HG03575 (cell line): ENCODE results near the gene ZKSCAN3.
A peak's percentile ranks its signal among the peaks of the same experiment; 100 is the strongest.
"Not testable (repeated sequence)": the region's sequence is repeated elsewhere in the genome, so short reads cannot be mapped to it uniquely, and the experiment has no call there.

Source experiments
- ATAC-seq: cut with Tn5 transposase; IDR thresholded peaks from one replicate; pipeline ENCODE4 v1.9.1; 2021; ENCODE audit not compliant: unreplicated experiment, insufficient number of reproducible peaks, low FRiP score; ENCODE audit errors: extremely low read depth

The ZKSCAN3 gene

DNA sequence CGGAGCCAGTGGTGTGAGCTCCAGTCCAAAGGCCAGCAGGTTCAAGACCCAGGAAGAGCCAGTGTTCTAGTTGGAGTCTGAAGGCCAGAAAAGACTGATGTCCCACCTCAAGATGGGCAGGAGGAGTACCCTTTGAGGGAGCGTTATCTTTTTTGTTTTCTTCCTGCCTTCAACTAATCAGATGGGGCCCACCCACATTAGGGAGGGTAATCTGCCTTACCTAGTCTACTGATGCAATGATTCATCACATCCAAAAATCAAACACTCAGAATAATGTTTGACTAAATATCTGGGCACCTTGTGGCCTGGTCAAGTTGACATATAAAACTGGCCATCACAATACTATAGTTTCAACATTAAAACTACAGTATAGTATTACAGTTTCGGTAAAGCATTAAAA, 19.7 kb downstream of the ZKSCAN3 start:
- no peak for ATAC-seq

DNA sequence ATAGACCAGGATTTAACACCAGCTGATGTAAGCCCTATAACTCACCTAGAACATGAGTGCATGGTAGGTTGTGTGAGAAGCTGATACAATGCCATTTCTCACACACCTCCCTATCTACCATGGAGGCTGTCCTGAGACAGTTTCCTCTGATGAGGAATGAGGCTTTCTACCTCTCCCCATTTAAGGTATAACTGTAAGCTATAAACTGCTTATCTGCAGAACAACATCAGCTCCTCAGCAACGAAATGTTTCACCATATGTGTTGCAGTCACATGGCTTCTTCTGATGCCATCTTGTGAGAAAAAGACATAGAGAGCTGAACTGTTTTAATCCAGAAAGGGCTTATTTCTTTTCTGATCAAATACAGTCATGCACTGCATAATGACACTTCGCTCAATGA, 20.7 kb downstream of the ZKSCAN3 start:
- no peak for ATAC-seq

DNA sequence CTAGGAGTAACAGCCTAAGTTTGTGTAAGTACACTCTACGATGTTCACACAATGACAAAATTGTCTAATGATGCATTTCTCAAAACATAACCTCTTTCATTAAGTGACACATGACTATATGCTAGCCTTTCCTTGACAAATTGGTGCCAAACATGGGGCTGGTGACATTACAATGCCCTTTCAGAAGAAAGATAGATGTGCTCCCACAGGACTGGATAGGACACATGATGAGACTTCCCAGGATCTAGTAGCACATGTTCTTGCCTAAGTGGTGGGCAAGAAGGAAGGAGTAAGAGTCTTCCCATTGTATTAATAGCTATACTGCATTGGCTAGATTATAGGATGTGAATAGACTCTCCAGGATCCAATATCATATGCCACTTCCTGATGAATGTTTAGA, 21.5 kb downstream of the ZKSCAN3 start:
- ATAC-seq: no peak

DNA sequence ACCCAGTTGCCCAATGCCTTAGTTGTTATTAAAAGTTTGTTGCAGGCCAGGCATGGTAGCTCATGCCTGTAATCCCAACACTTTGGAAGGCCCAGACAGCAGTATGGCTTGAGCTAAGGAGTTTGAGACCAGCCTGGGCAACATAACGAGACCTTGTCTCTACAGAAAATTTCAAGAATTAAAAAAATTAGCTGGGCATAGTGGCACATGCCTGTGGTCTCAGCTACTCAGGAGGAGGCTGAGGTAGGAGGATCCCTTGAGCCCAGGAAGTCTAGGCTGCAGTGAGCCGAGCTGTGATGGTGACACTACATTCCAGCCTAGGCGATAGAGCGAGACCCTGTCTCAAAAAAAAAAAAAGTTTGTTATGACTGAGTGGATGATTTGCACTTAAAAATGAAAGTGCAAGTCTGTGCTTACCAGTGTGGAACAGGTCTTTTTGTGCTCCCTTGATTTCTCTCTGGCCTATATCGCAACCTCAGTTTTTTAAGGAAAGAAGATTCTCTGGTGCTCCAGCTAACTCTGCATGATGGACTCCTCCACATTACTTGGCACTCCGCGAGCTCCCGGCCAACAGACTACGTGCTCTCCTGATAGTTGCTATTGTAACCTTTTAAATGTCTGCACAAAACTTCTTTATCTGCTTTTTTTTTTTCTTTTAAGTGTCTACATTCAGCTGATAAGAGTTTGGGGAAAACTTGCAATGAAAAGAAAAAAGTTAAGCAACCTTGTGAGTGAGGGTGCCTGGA, 22.1 kb downstream of the ZKSCAN3 start:
- ATAC-seq: no peak

DNA sequence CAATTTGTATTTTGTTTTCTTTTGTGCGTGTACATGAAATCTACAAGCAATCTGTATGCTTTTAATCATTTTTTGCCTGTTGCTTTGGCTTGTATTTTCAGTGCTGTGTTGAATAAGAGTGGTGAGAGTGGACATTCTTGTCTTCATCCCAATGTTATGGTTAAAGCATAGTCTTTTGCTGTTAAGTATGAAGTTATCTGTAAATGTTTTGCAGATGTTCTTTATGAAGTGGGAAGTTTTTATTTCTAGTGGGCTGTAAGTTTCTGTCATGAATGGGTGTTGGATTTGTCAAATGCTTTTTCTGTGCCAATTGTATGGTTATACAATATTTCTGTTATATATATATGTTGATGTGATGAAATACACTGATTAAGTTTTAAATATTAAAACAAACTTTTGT, 24.2 kb downstream of the ZKSCAN3 start:
- ATAC-seq: no peak

DNA sequence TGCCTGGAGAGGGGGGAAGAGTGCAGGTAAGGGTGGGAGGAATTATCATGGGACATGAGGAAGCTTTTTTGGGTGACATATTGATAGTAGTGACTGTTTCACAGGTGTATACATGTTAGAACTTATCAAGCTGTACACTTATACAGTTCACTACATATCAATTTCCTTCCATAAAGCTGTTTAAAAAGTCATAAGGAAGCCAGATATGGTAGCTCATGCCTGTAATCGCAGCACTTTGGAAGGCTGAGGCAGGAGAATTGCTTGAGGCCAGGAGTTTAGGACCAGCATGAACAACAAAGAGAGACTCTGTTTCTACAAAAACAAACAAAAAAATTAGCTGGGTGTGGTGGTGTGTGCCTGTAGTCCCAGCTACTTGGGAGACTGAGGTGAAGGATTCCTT, 28.1 kb downstream of the ZKSCAN3 start:
- no peak for ATAC-seq

DNA sequence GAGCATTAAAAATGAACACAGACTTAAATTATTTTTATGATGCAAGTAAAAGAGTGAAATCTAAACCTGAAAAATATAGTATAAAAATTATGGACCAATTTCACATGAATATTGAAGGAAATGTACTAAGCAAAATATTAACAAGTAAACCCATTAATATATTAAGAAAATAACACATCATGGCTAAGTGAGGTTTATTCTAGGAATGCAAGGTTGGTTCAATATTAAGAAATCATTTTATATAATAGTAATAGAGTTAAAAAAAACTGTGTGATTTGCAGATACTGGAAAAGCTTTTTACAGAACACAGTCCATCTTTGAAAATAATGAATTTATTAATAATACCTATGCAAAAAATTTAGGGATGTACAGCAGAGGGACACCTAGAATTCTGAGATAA, 28.9 kb downstream of the ZKSCAN3 start:
- ATAC-seq: no peak

DNA sequence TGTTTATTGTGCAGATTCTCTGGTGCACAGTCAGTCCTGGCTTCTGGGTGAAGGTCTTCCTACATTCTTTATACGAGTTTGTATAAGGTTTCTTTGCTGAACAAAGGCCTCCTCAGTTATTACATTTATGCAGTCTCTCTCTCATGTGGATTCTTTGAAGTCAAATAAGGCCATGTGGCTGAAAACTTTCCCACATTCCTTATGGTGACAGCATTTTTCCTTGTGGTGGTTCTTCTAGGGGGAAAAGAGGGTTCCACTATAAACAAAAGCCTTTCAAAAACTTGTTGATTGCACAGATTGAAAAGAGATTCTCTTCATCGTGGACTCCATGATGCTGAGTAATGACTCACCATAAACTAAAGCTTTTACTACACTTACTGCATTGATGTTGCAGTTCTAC, 30.6 kb downstream of the ZKSCAN3 start:
- ATAC-seq: no peak

DNA sequence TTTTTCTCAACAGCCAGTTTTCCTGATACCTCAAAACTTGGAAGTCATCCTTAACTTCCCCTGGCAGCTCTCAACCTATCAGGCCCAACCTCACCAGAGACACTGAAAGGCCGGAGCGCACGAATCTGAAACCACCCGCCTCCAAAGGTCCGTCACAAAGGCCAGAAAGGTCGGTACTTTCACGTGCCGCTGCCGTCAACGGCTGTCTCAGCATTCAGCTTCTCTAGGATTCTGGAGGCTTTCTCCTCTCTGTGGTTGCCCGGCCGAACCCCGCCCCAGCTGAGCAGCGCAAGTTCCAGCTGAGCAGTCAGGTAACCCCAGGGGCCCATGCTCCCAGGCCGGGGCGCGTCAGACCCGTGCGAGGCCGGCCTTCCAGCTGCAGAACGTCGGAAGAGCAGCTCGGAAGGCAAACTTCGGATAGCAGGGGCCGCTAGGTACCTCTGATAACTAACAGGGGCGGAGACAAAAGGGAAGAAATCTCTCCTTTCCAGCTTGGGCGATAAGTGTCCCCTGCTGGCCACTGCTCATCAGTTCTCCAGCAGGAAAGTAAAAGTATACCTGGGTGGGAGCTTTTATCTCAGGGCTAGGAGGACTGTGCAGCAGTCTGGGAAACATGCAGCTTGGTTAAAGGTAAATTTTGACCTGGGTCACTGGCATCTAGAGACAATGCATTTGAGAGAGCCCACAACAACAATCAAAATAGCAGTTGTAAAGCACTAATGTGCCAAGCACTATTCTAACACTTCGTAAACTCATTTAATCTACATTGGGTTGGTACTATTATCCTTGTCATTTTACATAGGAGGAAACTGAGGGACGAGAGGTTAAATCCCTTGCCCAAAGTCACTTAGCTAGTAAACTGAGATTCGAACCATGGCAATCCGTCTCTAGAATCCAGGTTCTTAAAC, 33.7 kb downstream of the ZKSCAN3 start:
- peak; percentile 68 for ATAC-seq

DNA sequence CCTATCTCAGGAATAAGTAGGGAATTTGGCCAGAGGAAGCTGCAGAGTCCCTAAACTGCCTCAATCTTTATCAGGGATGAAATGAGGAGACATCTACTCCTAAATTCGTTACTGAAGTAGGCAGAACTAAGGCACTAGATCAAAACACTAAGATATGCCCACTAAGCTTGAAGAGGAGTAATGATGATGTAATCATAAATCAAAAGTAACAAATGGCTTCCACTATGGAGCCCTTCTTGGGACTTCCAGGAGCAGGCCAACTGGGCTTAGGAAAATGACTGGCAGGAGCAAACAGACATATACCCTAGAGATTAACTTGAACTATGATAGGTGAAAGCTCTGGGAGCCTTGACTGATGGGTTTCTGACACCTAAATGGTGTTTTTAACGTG, 34.4 kb downstream of the ZKSCAN3 start:
- no peak for ATAC-seq

DNA sequence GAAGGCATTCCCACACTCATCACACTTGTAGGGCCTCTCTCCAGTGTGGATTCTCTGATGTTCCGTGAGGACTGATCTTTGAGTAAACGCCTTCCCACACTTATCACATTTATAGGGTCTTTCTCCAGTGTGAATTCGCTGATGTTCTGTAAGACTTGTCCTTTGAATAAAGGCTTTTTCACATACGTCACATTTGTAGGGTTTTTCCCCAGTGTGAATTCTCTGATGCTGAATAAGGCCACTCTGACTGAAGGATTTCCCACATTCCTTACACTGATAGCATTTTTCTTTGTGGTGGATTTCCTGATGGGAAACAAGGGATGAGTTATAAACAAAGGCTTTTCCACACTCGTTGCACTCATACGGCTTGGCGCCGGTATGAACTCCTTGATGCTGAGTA, 40.9 kb downstream of the ZKSCAN3 start:
- ATAC-seq: no peak

DNA sequence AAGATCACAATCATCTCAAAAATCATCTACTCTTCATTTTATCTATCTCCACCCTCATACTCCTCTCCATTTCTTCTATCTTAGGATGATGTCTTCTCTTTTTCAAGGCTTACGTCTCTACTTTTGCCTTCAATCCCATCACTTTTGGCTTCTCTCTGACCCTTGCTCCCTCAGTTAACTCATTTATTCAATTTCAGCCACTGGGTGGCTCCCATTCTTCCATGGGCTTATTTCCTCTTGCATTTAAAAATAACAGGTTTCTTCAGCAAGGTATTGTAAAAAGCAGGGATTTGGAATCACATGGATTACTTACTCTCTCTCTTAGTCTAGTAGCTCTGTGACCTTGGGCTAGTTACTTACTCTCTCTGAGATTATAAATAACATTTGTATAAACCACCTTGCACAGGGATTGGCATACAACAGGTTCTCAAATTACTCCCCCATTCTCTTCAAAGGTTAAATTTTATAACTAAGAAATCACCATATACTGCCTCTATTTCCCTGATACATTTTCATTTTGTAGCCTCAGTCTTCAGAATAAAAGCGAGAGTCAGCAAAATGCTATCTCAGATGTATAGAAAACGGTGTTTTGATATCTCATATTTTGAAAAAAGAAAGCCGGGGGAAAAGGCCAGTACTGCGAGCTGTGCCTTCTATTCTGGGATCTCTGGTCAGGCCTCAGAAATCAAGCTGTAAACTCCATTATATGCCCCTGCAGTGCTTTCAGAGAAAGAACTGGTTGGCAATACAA, 44.3 kb downstream of the ZKSCAN3 start:
- ATAC-seq: no peak

DNA sequence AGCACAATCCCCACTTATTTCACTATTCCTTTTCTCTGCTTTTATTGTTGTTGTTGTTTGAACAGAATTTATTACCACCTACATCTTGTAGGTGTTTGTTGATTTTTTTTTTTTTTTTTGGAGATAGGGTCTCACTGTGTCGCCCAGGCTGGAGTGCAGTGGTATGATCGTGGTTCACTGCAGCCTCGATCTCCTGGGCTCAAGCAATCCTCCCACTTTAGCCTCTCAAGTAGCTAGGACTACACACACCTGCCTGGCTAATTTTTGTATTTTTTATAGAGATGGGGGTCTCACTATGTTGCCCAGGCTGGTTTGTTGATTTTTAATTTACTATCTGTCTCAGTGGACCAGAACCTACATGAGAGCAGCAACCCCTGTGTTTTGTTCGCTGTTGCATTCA, 46.2 kb downstream of the ZKSCAN3 start:
- ATAC-seq: no peak

DNA sequence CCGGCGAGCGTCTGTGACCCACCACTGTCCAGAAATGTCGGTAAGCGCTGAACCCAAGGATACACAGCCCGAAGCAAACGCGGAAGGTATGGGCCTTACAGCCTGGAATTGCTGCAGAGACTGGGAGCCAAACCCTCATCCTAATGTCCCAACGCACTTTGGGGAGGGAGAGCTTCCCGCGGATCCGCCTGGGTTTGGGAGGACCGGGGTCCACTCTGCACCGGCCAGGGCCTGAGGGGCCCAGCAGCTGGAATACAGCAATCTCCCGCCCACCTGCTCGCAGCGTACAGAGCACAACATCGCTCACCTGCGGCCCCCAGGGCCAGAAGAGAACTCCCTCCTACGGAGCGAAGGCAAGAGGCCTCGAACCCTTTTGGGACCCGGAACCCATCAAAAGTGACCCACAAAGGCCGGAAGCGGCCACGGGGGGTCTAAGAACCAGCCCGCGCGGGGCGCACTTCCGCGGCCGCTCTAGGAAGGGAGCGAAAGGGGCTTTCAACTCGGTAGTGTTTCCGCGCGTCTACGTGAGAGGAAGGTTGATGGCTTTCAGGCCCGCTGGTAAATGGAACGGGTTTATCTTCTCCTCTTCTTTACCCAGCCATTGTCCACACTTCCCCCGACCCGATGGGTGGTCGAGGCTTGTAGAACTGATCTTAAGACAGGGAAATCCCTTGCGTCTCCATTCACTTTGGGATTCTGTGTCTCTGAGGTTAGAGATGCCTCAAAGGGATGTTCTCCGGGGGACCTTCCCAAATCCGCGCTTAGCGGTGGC, 49.8 kb downstream of the ZKSCAN3 start, which contains the start of gene ZSCAN12:
Gene ZSCAN12 (minus strand): TSS at position 398 of the 772 bp plus-strand sequence. CDS start 1,342 bp downstream, outside the sequence.
- no peak for ATAC-seq

DNA sequence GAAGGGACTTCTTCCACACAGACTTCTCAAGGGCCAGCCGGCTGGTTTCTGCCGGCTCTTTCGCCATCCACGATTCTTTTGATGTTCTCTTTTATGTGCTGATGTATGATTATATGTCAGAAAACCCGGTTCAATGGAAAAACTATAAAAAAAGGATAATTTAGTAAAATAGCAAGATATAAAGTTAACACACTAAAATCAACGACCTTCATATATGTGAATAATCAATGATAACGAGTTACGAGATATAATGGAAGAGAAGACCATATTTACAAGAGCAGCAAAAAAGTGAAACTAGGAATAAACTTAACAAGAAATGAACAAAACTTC, 50.3 kb downstream of the ZKSCAN3 start:
- ATAC-seq: no peak

DNA sequence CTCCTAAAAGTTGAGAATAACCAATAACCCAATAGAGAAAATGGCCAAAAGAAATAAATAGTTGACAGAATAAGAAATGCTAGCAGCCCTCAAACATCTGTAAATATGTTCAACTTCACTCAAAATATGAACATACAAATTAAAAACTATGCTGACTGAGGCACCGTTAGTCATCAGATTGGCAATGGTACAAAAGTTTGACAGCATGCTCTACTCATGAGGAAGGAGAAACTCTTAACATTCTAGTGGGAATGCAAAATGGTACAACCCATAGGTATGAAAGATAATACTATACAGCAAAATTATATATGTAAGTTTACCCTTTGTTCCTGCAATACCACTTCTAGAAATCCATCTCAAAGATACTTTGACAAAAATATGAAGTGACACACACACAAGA, 51.4 kb downstream of the ZKSCAN3 start:
- no peak for ATAC-seq

DNA sequence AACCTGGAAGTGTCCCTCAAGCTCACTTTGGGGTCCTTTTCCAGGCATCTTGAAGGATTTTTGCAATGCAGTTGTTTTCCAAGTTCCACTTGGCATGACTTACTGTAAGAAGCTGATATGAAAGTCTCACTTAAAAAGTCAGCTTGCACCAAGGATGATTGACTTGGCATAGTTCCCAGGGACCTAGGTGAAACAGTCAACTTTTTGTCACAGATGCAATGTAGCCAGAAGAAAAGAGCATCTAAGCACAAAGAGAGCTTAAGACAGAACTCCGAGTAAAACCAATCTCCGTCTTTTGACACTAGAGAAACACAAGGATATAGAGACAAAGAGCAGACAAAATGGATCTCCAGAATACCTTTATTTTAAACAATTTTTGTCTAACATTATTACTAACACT, 52.5 kb downstream of the ZKSCAN3 start:
- ATAC-seq: no peak

DNA sequence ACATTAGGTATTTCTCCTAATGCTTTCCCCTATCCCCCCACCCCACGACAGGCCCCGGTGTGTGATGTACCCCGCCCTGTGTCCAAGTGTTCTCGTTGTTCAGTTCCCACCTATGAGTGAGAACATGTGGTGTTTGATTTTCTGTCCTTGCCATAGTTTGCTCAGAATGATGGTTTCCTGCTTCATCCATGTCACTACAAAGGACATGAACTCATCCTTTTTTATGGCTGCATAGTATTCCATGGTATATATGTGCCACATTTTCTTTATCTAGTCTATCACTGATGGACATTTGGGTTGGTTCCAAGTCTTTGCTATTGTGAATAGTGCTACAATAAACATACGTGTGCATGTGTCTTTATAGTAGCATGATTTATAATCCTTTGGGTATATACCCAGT, 54.2 kb downstream of the ZKSCAN3 start:
- not testable (repeated sequence) for ATAC-seq

DNA sequence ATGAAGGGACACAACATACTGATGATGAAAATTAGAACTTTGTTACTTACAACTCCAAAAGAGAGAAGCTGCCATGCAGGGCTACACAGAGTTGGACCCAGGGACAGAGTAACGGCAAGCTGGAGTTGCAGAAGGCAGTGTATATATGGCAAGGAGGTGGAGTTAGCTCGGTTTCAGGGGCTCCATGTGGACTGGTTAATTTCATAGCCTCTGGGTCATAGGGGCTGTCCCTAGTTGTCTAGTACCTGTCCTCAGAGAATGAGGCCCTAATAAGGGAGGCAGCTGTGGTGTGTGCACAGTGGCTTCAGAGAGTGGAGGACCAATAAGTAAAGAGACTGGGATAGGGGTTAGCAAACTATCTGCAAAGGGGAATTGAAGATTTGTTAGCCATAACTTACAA, 57.7 kb downstream of the ZKSCAN3 start:
- no peak for ATAC-seq
